RCC 7860 (cell line): ENCODE results near the gene OTOF.

Source experiments
- DNase-seq: peaks from one replicate; pipeline ENCODE4 v3.0.0-alpha.2; 2015; ENCODE audit warnings: low spot score
- FAIRE-seq: peaks from 2 replicates; lab custom pipeline; 2012; peaks lifted over from hg19 to GRCh38; lab: Jason Lieb, UNC

OTOF gene

DNA sequence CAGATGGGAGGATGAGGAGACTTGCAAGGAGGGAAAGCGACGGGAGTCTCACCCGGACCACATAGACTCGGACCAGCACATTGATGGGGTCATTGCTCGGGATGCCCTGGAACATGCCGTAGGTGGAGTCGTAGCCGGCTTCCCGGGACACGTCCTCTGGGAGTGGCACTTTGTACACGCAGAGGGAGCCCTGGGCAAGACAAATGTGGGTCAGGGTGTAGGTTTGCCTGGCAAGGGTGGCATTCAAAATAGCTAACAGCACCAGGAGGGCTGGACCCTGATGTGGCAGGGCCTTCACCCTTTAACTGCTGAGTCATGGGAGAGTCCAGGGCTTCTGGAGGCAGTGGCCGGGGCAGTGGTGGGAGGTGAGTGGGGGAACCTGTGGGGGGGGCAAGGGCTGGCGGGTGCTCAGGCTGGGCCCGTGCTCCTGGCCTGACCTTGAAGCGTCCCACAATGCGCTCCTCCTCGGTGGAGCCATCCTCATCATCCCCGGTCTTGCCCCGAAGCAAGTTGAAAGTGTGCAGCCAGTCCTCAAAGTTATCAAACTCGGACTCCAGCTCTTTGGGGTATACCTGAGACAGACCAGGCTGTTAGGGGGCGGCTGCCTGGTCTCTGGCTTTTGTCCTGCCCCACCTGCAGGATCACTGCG lies 11.1 kb downstream of the OTOF start:
- FAIRE-seq (no peak), DNase-seq (no peak)

DNA sequence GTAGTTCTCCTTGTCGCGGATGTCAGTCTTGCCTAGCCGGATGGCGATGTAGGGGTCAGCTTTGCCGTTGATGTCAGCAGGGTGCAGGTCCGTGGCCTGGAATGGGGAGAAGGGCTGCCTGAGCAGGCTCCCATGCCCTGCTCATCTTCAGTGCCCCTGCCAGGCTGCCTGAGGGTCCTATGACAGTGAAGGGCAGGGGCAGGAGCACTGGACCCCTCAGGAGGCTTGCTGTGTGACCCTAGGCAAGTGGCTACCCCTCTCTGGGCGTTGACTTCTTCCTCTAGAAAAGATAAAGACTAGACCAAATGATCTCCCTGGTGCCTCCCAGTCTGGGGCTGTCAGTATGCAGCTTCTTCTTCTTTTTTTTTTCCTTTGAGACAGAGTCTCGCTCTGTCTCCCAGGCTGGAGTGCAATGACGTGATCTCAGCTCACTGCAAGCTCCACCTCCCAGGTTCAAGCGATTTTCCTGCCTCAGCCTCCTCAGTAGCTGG lies 11.9 kb downstream of the OTOF start:
- DNase-seq (no peak), FAIRE-seq (no peak)

DNA sequence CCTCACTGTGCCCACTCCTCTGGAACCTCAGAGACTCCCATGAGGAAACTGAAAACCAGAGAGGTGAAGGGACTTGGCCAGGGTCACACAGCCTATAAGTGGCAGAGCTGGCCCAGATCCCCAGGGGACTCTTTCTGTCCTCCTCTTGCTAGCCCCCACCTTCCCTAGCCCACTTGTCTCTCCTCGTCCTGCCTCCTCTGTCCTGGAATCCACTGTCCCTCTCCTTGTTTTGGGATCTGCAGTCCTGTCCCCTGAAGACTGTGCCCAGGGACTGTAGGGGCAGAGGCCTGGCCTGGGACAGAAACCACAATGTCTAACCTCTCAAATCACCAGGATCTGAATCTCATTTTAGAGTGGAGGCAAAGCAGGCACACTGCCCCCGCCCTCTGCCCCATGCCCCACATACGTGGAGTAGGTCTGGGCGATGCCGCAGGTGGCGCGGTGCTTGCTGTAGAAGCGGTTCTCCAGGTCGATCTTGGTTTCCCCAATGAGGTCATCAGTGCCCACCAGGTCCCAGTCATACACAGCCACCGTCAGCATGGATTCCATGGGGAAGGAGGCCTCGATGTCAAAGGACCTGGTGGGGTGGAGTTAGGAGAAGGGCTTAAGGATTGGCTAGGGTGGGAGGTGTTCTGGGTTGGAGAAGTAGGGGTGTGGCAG lies 12.5 kb downstream of the OTOF start:
- DNase-seq (no peak), FAIRE-seq (no peak)

DNA sequence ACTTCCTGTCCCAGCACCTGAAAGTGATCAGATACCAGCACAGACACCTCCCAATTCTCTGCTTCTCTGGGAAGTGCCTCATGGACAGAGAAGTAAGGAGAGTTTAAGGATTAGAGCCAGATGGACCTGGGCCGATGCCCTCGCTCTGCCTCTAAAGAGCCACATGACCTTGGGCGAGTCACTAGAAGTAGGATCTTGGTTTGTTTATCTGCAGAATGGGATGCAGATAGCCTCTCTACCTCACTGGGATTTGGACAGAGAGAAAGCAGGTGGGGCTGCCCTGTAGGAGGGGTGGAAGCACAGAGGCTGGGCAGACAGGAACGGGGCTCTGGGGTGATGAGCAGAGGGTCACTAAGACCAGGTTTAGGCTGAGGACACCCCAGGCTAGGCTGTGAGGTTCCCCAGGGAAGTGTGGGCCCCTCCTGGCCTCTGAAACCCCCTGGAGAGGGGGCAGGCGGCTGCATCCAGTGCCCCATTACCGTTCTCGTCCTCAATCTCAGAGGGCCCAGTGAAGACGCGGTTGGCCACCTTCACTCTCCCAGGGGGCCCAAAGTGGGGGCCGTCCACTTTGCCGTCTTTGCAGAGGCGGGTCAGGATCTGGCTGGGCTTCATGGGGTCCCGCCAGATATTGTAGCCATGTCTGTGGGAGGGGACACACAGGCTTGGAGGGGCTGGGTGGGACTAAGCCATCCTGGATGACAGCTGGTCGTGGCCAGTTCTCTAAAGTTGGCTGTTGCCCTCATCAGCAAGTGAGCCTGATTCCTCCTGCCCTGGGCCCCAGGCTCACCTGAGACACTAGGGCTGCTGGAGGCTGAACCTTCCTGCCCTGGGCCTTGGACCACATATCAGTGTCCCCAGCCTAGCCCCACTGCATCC lies 13.3 kb downstream of the OTOF start:
- FAIRE-seq: no peak

DNA sequence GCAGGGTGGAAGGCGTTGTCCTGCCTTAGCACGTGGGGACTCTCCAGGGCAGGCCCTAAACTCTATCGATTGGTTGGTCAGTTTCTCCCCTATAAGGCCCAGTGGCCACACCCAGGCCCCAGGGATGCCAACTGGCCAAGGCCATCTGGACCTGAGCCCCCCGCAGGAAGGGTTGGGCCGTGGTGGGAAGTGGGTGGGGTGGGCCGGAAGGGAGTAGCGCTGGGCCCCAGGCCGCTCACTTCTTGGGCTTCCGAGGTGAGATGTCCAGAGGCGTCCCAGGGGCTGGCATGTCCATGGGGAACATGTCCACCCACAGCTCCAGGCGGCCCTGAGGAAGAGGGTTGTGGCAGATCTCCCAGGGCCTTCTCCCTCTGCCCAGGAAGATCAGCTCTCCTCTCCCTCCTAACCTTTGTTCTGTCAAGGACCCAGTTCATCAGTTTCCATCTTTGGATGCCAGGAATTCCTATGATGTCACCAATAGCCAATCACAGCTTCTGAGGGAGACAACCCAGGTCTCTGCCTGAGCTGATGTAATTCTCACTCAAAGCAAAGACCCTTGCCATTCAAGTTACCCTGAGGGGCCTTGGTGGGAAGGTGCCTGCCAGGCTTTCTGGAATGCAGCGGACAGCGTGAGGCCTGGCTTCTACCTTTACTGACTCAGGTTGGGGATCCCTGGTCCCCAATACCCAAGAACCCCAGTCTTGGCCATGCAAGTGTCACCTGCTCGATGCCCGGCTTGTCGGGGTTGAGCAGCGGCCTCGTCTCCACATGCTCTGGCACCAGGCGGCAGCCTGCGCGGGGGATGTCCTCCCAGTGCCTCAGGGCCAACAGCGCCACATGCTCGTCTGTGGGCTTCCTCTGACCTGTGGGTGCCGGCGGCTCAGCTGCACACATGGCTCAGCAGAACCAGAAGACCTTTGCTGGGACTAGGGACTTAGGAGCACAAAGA lies 14.4 kb downstream of the OTOF start:
- FAIRE-seq (no peak), DNase-seq (no peak)

More for the DNA sequence above, 13.3 kb downstream of the OTOF start:
- DNase-seq: no peak

DNA sequence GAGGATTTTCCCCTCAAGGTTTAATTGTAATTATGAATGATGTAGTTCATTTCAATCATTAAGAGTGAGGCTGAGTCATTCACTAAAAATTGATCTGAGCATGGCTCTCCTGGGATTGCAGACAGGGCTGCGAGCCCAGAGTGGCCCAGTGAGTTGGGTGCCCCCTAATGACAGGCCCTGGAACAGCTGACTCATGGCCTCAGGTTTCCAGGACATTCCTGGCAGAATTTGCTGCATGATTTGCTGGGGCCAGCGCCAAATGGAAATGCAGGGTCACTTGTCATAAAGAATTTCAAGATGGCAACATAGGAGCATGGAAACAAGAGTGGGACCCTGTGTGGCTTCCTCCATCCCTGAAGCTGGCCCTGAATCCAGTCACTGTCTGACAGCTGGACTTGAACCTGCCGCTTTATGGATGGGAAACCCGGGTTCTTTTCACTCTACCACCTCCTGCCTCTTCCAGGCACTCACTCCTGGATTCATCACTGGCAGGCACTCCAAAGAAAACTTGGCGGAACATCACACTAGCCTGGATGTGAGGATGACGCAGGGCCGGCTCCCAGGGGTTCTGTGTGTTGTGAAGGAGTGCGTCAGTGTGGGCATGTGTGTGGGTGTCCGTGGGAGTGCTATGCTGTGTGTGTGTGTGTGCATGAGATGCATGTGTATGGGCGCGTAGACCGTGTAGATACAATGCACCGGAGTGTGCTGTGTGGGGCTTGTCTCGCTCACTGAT lies 15.2 kb downstream of the OTOF start:
- FAIRE-seq (no peak), DNase-seq (peak; percentile 30)

DNA sequence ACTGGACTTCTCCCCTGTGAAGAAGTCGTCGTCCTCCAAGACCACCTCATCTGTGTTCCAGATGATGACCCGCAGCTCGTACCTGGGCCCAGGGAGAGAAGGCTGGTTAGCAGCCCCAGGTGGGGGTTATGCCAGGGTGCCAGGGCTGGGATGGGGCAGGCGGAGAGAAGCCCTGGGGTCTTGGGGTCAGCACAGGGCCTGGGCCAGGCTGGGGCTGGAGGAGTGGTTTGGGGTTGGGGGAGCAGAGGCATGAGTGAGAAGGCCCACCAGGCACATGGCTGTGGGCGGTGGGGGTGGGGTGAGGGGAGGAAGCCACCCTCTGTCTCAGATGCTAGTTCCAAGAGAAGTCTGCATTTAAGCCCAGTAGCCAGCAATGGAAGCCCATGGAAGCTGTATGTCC lies 15.8 kb downstream of the OTOF start:
- no peak for FAIRE-seq
- no peak for DNase-seq

DNA sequence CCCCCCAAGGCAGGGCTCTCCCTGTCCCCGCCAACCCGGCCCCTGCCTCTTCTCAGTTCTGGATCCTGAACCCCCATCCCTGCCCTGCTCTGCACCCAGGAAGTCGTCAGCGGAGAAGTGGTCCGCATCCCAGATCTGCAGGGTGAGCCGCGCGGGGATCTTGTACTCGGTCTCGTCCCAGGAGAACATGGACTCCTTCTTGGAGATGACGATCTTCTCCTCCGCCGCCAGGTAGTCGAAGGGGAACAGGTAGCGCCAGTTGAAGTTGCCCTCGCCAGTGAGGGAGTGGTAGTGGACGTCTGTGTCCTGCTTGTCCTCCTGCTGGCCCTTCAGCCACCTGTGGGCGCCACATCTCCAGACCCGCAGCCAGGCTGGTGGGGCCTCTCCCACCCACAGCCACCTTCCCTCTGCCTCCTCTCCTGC lies 16.3 kb downstream of the OTOF start:
- no peak for DNase-seq
- FAIRE-seq: no peak

DNA sequence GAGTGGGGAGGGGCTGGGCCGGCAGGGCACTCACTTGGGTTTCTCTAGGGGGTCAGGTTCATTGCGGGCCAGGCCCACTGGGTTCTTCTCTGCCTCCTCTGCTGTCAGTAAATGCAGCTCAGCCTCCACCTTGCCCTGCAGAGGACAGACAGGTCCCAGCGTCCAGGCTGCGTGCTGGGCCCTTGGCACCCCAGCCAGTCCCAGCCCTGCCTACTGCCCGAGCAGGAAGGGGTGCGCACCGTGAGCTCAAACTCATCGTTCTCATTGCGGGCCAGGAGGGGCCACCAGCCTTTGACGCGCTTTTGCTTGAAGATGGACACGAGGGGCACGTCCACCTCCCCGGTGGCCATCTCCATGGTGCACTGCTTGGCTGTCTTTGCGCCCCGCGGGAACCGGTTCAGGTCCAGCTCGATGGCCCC lies 17.3 kb downstream of the OTOF start:
- DNase-seq: no peak
- no peak for FAIRE-seq

DNA sequence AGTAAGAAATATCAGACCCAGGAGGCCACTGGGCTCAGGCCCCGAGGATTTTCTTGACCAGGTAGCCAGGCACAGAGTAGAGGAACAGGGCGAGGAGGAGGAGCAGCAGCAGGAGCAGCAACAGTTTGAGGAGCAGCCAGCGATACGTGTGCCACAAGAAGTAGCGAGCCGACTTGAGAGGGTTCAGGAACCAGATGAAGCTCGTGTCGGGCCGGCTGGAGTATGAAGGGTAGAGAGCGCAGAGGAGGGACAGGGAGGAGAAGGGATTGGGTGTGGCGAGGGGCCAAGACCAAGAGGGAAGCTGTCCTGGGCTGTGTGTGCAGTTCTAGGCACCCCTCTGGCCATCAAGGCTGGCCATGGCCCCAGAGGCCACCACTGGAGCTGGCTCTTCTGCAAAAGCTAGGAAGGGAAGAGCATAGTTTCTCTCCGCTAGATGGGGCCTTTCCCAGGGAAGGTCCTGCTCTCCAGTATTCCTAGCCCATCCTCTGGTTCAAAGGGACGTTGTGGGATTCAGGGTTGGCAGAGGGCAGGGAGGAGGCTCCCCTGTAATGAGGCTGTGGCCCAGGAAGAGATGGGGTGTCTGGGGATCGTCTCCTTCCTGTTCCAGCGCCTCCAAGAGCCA lies 17.8 kb downstream of the OTOF start:
- FAIRE-seq: no peak
- no peak for DNase-seq

DNA sequence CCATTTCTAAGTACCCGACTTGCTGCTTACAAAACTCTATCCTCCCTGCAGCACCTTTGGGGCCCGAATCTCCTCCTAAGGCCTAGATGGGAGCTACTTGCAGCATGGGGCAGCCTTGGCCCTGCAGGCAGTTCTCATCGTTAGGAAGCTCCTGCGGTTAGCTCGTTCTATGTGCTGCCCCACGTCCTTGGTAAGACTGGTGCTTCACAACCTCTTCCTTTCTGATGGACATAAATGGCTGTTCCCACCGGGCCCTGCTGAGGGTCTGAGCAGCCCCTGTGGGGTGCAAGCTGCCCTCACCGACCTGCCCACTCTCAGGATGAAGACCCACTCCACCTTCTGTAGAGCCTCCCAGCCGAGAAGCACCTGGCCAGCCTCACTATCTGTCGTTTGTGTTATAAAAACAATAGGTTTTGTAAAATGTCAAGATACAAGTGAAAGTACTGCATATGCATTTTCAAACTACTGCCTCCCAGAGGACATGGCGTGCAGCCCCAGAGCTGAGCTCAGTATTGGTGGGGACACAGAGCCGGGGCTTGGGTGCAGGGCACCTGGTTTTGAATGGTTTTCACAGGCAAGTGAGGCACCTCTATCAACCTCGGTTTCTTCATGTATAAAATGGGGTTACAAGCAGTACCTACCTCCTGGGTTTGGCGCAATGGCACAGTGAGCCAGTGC lies 19.4 kb downstream of the OTOF start:
- FAIRE-seq: no peak
- no peak for DNase-seq

DNA sequence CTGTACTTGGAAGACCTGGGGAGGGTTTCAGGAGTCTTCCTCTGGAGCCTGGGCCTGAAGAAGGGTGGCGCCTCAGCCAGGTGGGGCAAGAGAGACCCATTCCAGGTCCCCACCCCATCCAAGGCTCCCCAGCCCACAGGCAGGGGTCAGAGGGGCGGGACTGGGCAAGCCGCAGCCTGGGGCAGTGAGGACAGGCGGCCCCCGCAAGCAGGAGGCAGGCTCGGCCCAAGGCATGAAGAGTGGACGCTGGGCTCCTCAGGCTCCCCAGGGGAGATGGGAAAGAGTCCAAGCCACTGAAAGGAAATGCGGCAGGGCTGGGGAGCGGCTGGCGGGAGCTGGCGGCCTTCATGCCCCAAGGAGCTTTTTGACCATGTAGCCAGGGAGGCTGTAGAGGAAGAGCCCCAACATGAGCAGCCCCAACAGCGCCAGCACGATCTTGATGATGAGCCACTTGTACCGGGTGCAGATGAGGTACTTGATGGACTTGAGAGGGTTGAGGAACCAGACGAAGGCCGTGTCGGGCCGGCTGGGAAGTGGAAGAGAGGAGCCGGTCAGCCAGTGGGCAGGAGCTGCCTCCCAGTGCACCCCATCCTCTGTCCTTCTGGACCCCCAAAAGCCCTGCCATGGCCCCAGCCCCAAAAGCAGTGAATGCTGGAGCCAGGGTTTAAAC lies 20.1 kb downstream of the OTOF start:
- no peak for DNase-seq
- no peak for FAIRE-seq

DNA sequence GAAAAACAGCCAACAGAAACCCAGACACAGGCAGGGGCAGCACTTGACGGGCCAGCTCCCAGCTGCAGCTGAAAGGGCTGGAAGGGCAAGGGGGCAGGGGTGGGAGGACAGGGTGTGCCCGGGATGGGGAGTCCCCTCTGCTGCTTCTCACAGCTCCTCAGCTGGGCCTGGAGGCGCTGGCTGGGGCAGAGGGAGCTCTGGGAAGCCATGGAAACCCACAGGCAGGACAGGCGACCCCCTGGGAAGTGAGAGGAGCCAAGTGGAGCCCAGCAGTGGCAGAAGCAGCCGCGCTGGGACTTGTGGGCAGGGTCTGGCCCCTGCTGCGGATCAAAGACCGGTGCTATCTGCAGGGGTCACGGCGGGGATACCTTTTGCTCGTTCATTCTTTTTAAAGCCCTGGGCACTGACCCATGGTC lies 20.7 kb downstream of the OTOF start:
- FAIRE-seq (no peak), DNase-seq (no peak)

DNA sequence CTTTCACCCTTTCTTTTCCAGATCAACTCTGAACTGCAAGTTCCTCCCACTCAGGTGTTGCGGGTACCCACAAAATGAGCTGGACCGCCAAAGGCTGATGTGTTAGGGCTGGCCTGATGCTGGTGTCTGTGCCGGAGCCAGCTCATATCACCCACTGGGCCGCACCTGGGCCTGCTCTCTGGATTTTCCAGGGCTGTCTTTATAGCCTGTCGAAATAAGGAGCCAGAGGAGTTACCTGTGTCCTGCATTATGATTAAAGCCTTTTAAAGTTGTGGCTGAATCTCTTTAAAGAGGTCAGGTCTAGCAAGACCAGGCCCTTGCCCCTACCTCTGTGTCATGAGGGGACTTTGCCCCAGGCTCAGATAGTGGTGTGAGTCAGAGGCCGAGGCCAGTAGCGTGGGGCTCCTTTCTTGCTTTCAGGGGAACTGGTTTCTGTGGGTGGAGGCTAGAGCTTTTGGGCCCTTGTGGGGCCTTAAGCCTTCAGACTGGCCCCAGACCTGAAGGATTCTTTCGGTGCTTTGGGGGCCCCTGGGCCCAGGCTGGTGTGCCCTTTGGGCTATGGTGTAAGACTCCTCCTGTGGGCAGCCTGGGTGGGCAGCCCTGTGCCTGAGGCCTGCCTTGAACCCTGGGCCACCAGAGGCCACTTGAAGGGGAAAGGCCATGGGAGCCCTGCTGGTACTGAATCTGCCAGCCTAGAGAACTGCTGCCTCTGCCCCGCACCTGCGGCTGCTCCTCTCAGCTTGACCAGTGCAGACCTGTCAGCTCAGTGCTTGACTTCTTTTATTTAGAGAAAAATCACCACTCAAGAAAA lies 21.3 kb downstream of the OTOF start:
- DNase-seq (no peak), FAIRE-seq (no peak)

DNA sequence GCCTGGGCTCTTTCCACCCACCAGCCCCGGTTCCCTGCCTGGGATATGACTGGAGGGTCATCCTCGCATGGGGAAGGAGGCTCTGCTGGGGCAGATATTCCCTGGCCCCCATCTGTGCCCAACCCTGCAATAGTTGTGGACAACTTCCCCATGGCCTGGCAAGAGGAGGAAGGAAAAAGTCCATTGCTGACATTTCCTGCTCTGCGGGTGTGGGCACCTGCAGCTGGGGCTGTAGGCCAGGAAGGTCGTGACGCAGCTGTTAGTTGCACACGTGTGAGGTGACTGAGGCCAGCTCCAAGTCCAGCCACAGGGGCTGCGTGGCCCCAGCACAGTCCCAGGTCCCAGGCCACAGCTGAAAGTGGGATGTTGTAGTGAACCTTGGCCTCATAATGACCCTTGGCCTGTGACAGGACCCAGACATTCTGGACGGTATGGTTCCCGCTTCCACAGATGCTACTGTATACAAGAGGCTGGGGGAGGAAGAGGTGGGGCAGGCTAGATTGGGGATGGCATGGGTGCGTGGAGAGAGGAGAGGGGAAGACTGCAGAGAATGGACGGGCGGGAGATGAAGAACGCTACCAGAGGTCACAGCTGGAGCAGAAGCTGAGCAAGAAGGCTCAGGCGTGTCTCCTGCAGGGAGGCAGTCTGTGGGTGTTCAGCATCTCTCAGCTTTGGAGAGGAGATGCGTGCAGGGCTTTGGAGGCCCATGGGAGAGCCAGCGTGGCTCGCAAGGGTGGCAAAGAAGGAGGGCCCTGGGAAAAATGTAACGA lies 22.1 kb downstream of the OTOF start:
- DNase-seq: no peak
- FAIRE-seq: no peak

DNA sequence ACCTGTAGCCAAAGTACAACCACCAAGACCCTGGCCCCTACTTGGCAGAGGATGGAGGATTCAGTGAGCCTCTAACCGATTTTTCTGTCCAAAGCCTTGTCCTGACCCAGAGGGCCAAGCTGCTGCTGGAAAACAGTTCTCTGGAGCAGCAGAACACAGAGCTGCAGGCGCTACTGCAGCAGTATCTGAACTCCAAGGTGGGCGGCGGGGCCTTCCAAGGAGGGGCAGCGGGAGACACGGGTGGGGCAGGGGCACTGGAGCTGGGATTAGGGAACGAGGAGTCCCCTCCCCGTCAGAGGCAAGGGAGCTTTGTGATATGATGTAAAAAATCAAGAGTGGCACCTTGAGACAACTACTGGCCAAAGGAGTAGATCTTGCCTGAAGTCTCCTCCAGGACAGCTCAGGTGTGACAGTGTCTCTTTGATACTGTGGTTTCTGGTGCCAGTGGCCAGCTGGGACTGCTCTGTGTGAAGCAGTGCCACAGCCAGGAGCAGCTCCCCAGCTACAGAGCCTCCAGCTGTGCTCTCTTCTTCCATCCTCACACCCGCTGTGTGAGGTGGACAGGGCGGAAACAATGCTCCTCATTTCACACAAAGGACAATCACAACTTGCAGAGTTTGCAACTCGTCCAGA lies 22.8 kb downstream of the OTOF start:
- no peak for DNase-seq
- FAIRE-seq: no peak
